NT2/D1 (cell line): ENCODE data around the gene ZNF428.

Experiments
- DNase-seq: peaks from one replicate; pipeline ENCODE4 v3.0.0-alpha.2; 2011; ENCODE audit warnings: low read depth, low spot score
- H3K27me3 ChIP-seq: 2 replicates; pipeline ENCODE4 v1.6.0; 2011; ENCODE audit warnings: mild to moderate bottlenecking; ENCODE audit not compliant: insufficient read length, insufficient read depth
- H3K36me3 ChIP-seq: 2 replicates; pipeline ENCODE4 v1.6.1; 2011; ENCODE audit warnings: mild to moderate bottlenecking, low read length, mixed read lengths; ENCODE audit not compliant: insufficient read depth, insufficient read length
- H3K4me1 ChIP-seq: 2 replicates; pipeline ENCODE4 v1.5.1; 2011; ENCODE audit not compliant: insufficient read depth, insufficient read length
- H3K4me3 ChIP-seq: 2 replicates; pipeline ENCODE4 v1.5.1; 2011; ENCODE audit warnings: low read depth; ENCODE audit not compliant: insufficient read length
- H3K9ac ChIP-seq: 2 replicates; pipeline ENCODE4 v1.6.0; 2011; ENCODE audit warnings: low read depth; ENCODE audit not compliant: insufficient read length
- H3K9me3 ChIP-seq: 2 replicates; pipeline ENCODE4 v1.5.1; 2011; ENCODE audit warnings: mild to moderate bottlenecking, low read length; ENCODE audit not compliant: insufficient read depth
- SUZ12 ChIP-seq: IDR thresholded peaks from 2 replicates; pipeline ENCODE4 v1.6.1; 2011; ENCODE audit not compliant: insufficient read length, insufficient read depth; ENCODE audit errors: extremely low read depth
- YY1 ChIP-seq: IDR thresholded peaks from 2 replicates; pipeline ENCODE4 v1.6.1; 2011; ENCODE audit not compliant: insufficient read length, insufficient read depth
- ZNF274 ChIP-seq: IDR thresholded peaks from 2 replicates; pipeline ENCODE4 v1.6.1; 2011; ENCODE audit warnings: mild to moderate bottlenecking, low read depth, low read length

The ZNF428 gene

DNA sequence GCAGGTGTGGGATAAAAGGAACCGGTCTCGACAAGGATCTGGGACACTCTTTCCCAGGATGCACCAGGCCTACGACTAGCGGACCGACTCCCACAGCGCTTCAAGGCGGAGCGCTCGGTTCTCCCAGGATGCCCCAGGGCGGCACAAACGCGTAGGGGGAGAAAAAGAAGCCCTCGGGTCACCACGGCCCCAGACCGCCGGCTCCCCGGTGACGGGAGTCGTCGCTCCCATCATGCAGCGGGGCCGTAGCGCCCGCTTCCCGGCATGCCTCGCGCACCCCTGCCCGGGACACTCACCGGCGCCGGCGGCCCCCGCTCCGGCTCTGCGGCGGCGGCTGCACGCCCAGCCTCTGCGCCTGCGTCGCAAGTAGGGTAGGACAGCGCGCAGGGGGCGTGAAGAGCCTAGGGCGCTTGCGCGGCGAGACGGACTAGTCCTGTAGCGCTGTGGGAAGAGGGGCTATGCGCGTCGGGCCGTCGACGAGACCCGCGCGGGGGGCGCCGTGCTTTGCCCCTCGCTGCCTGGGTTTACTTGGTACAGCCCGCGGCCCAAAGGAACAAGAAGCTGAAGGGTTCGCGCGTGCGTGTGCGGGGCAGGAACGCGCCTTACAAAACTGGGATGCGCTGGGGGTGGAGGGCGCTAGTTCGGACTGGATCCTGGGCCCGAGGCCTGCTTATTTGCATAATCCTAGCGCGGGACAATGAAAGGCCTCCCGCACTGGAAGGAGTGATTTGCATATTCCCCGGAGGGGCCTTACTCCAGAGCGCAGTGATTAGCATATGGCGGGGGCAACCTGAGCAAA, at the start of gene ZNF428:
Gene ZNF428, minus strand, starts transcription at position 368 of the 799 bp plus-strand sequence. CDS start 5,325 bp downstream, outside the sequence.
- DNase-seq = peak; percentile 85
- TF ChIP-seq YY1 (no peak), ZNF274 (no peak), SUZ12 (no peak)
- no peaks in the 10 kb centered on the region for H3K4me1 ChIP-seq

DNA sequence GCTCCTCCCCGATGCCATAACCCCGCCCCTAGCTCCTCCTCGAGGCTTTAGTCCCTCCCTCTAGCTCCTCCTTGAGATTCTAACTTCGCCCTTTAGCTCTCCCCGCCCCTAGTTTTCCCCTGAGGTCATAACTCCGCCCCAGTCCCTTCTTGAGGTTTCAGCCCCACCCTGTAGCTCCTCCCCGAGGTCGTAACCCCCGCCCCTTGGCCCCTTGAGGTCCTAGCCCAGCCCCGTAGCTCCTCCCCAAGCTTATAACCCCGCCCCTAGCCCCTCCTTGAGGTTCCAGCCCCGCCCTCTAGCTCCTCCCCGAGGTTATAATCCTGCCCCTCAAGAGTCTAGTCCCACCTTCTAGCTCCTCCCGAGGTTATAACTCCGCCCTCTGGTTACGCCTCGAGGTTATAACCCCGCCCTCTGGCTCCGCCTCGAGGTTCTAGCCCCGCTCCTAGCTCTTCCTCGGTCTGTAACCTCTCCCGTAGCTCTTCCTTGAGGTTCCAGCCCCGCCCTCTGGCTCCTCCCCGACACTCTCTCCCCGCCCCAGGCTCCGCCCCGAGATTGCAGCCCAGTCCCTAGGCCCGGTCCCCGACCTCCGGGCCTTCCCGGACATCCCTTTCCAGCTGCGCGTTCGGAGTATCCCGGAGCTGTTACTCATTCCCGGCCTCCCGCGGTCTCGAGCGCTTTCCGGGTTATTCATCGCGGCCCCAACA, 49.1 kb upstream of the ZNF428 start:
- peaks cover 25% of the 10 kb centered on the region for H3K27me3 ChIP-seq
- peak; percentile 96 for DNase-seq
- no peaks in the 10 kb centered on the region for H3K9me3 ChIP-seq
- H3K4me1 ChIP-seq = peaks cover 3% of the 10 kb centered on the region
- H3K36me3 ChIP-seq = peaks cover 21% of the 10 kb centered on the region
- H3K4me3 ChIP-seq = peak overlapping the region; percentile 45
- peak overlapping the region; percentile 70 for H3K9ac ChIP-seq
- TF ChIP-seq YY1 (no peak), SUZ12 (no peak), ZNF274 (no peak)

More for the DNA sequence above, at the start of gene ZNF428:
- Histone ChIP-seq H3K36me3 (peaks cover 11% of the 10 kb centered on the region), H3K27me3 (no peaks in the 10 kb centered on the region), H3K4me3 (peak within 1 kb of the TSS; percentile 73), H3K9ac (peak within 1 kb of the TSS; percentile 75), H3K9me3 (no peaks in the 10 kb centered on the region)

GRCh38 chr19:43667876-43668405, 48.5 kb upstream of the ZNF428 start:
- Histone ChIP-seq H3K4me1 (peaks cover 3% of the 10 kb centered on the region), H3K4me3 (peak overlapping the region; percentile 62)
- DNase-seq = no peak

DNA sequence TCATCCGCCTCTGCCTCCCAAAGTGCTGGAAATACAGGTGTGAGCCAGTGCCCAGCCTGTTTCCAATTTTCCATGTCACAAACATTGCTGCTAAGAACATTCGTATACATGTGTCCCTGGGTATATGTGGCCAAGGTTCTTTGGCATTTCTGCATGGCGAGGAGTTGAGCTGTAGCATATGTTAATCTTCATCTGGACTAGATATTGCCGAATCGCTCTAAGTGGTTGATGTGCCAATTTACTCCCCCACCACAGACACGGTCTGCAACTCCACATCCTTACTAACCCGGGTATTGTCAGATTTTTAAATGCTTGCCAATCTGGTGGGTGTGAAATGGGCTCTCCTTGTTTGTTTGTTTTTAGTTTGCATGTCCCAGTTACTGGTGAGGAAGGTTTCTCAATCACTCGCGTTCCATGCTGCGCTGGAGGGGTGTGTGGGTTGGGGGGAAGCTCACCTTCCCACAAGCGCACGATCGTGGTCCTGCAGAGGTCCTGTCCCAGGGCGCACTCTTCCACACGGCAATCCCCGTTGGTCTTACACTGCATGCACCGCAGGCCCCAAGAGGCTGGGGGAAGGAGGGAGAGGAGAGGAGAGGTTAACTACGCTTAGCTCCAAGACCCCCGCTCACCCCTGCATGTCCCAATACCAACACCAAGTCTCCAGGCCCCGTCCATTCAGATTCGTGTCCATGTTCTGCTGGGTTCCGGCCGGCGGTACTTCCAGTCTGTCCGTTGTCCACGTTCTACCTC, 47.9 kb upstream of the ZNF428 start:
- peak overlapping the region; percentile 88 for H3K9ac ChIP-seq
- H3K9me3 ChIP-seq = no peaks in the 10 kb centered on the region
- no peak for DNase-seq
- peaks cover 3% of the 10 kb centered on the region for H3K4me1 ChIP-seq
- TF ChIP-seq ZNF274 (no peak), YY1 (no peak), SUZ12 (no peak)
- H3K4me3 ChIP-seq = peak overlapping the region; percentile 62
- H3K36me3 ChIP-seq = peaks cover 21% of the 10 kb centered on the region
- H3K27me3 ChIP-seq = peaks cover 25% of the 10 kb centered on the region

More at GRCh38 chr19:43667876-43668405, 48.5 kb upstream of the ZNF428 start:
- TF ChIP-seq ZNF274 (no peak), SUZ12 (no peak), YY1 (no peak)
- Histone ChIP-seq H3K9me3 (no peaks in the 10 kb centered on the region), H3K36me3 (peaks cover 21% of the 10 kb centered on the region), H3K9ac (peak overlapping the region; percentile 88), H3K27me3 (peaks cover 25% of the 10 kb centered on the region)

GRCh38 chr19:43664018-43664417, 44.6 kb upstream of the ZNF428 start:
- H3K9ac ChIP-seq = no peak overlapping the region

GRCh38 chr19:43662487-43662886, 43.1 kb upstream of the ZNF428 start:
- Histone ChIP-seq H3K9me3 (no peaks in the 10 kb centered on the region), H3K4me1 (no peaks in the 10 kb centered on the region), H3K4me3 (no peak overlapping the region), H3K36me3 (peaks cover 54% of the 10 kb centered on the region), H3K9ac (no peak overlapping the region), H3K27me3 (peaks cover 3% of the 10 kb centered on the region)
- no peak for DNase-seq
- TF ChIP-seq SUZ12 (no peak), ZNF274 (no peak), YY1 (no peak)

More at GRCh38 chr19:43664018-43664417, 44.6 kb upstream of the ZNF428 start:
- H3K36me3 ChIP-seq = peaks cover 43% of the 10 kb centered on the region
- DNase-seq = no peak
- peaks cover 5% of the 10 kb centered on the region for H3K27me3 ChIP-seq
- no peak overlapping the region for H3K4me3 ChIP-seq
- TF ChIP-seq ZNF274 = no peak
- no peak for TF ChIP-seq SUZ12
- no peak for TF ChIP-seq YY1
- H3K4me1 ChIP-seq = no peaks in the 10 kb centered on the region
- no peaks in the 10 kb centered on the region for H3K9me3 ChIP-seq
